SK-MEL-5 (cell line): ENCODE results near the gene RCSD1. TPM values are rescaled to one million over a fixed set of nuclear protein-coding genes. Genes with fewer than 3 reads are reported as not detected.

ENCODE experiments used
- DNase-seq: peaks from one replicate; pipeline ENCODE4 v3.0.0-alpha.2; 2016; ENCODE audit warnings: low read depth, low spot score
- in situ Hi-C: cut with HindIII; loops from 2 replicates; pipeline ENCODE4 v1.10.0; 2016; ENCODE audit warnings: low sequenced_read_pairs, high pct_unique_total_duplicates, low pct_unique_long_range_greater_than_20kb
- total RNA-seq: library from RNA; depleted of rRNA; stranded (reverse); fragments of >200 nt; shearing (Covaris generic); gene quantifications from 2 replicates; pipeline ENCODE4 v1.2.3, GENCODE V29; 2014

The RCSD1 gene
- total RNA-seq, 1 experiment from 2014 or later: not detected

GRCh38 chr1:167633258-167633944, 3.4 kb downstream of the RCSD1 start:
- no peak for DNase-seq
- in situ Hi-C loops: no loop called here

GRCh38 chr1:167634435-167634834, 4.4 kb downstream of the RCSD1 start:
- DNase-seq: peak; percentile 12
- in situ Hi-C loops: no loop called here

- in situ Hi-C loops: no loop called here
These were observed 5.2 kb downstream of the RCSD1 start for GRCh38 chr1:167635156-167635648.

GRCh38 chr1:167635941-167636340, 5.9 kb downstream of the RCSD1 start:
- no peak for DNase-seq
- in situ Hi-C loops: no loop called here

More at GRCh38 chr1:167635156-167635648, 5.2 kb downstream of the RCSD1 start:
- no peak for DNase-seq

- in situ Hi-C loops: no loop called here
- no peak for DNase-seq
These were observed 8.0 kb downstream of the RCSD1 start for GRCh38 chr1:167638064-167638463.

GRCh38 chr1:167640051-167640450, 10.0 kb downstream of the RCSD1 start:
- no peak for DNase-seq
- in situ Hi-C loops: no loop called here

GRCh38 chr1:167641786-167642500, 11.9 kb downstream of the RCSD1 start:
- DNase-seq: no peak
- in situ Hi-C loops: no loop called here

GRCh38 chr1:167642501-167642826, 12.4 kb downstream of the RCSD1 start:
- DNase-seq: no peak
- in situ Hi-C loops: no loop called here

- DNase-seq: no peak
- in situ Hi-C loops: no loop called here
These were observed 13.4 kb downstream of the RCSD1 start for GRCh38 chr1:167643441-167643840.

- in situ Hi-C loops: no loop called here
These were observed 14.5 kb downstream of the RCSD1 start for GRCh38 chr1:167644551-167644950.

GRCh38 chr1:167645140-167645541, 15.1 kb downstream of the RCSD1 start:
- in situ Hi-C loops: no loop called here
- DNase-seq: no peak

More at GRCh38 chr1:167644551-167644950, 14.5 kb downstream of the RCSD1 start:
- no peak for DNase-seq

- DNase-seq: no peak
- in situ Hi-C loops: no loop called here
These were observed 15.8 kb downstream of the RCSD1 start for GRCh38 chr1:167645625-167646414.

- no peak for DNase-seq
- in situ Hi-C loops: no loop called here
These were observed 18.3 kb downstream of the RCSD1 start for GRCh38 chr1:167648252-167648849.

- no peak for DNase-seq
- in situ Hi-C loops: no loop called here
These were observed 19.1 kb downstream of the RCSD1 start for GRCh38 chr1:167648978-167649744.

- in situ Hi-C loops: no loop called here
- DNase-seq: no peak
These were observed 20.5 kb downstream of the RCSD1 start for GRCh38 chr1:167650269-167651160.

- DNase-seq: no peak
- in situ Hi-C loops: no loop called here
These were observed 21.2 kb downstream of the RCSD1 start for GRCh38 chr1:167651161-167651693.
